Spleen (tissue), 11 donors: ENCODE results near the gene HACD1. TPM values are rescaled to one million over a fixed set of nuclear protein-coding genes. Genes with fewer than 3 reads are reported as not detected.

Source experiments
- DNase-seq: peaks from one replicate; pipeline ENCODE4 v3.0.0-alpha.2; 2020
- H3K27ac ChIP-seq, 8 donors: fragments of 200-600 bp; sonication (generic) in 7 of 8; 1 replicate in 4 of 8; 2 replicates in 4 of 8; pipeline versions ENCODE4 v1.5.0 to v1.8.0; 2016 to 2021; ENCODE audit warnings: inconsistent platforms in 4 of 8, mild to moderate bottlenecking in 4 of 8, moderate library complexity in 1 of 8
- H3K27me3 ChIP-seq, 7 donors: fragments of 200-600 bp; sonication (generic) in 6 of 7; replicated peaks in 1 of 7; 1 replicate in 4 of 7; 2 replicates in 3 of 7; pipeline versions ENCODE4 v1.5.0 to v1.8.0; 2016 to 2021; ENCODE audit warnings: inconsistent platforms in 3 of 7, mild to moderate bottlenecking in 1 of 7
- H3K36me3 ChIP-seq, 6 donors: fragments of 200-600 bp; sonication (generic) in 5 of 6; 1 replicate in 4 of 6; 2 replicates in 2 of 6; pipeline versions ENCODE4 v1.5.0 to v1.8.0; 2016 to 2021; ENCODE audit warnings: inconsistent platforms in 2 of 6
- H3K4me1 ChIP-seq, 6 donors: fragments of 200-600 bp; sonication (generic) in 5 of 6; 1 replicate in 3 of 6; 2 replicates in 3 of 6; pipeline versions ENCODE4 v1.5.0 to v1.8.0; 2016 to 2021; ENCODE audit warnings: inconsistent platforms in 3 of 6
- H3K4me3 ChIP-seq, 8 donors: fragments of 200-600 bp; sonication (generic) in 7 of 8; 1 replicate in 4 of 8; 2 replicates in 4 of 8; pipeline versions ENCODE4 v1.5.0 to v1.8.0; 2016 to 2021; ENCODE audit warnings: inconsistent platforms in 4 of 8, mild to moderate bottlenecking in 4 of 8, moderate library complexity in 2 of 8
- H3K9me3 ChIP-seq, 8 donors: fragments of 200-600 bp; sonication (generic) in 7 of 8; 1 replicate in 4 of 8; 2 replicates in 4 of 8; pipeline versions ENCODE4 v1.5.0 to v1.8.0; 2016 to 2021; ENCODE audit warnings: inconsistent platforms in 4 of 8
- POLR2A ChIP-seq, 3 donors: fragments of 450-650 bp; IDR thresholded peaks; one replicate each; pipeline ENCODE4 v1.5.1; 2017; ENCODE audit warnings: antibody characterized with exemption in 3 of 3, mild to moderate bottlenecking in 1 of 3
- POLR2AphosphoS5 ChIP-seq, 3 donors: sonication (generic); formaldehyde crosslinking; IDR thresholded peaks; one replicate each; pipeline ENCODE4 v1.5.1; 2017; ENCODE audit warnings: antibody characterized with exemption in 3 of 3
- WGBS, 5 donors: extraction: QIAGEN DNeasy Blood & Tissue Kit in 3 of 5; methylation state at CpG; one replicate each; pipeline versions ENCODE4 v1.1.5 to v1.1.7; 2013 to 2018; 5-methylcytosine and 5-hydroxymethylcytosine counted together
- intact Hi-C: fragments of 100-400 bp; cut with DNase I; formaldehyde crosslinking; loops from one replicate; pipeline ENCODE4 v1.15.0; 2023; ENCODE audit warnings: low total_unique reads
- polyA plus RNA-seq, 3 donors: library from polyadenylated mRNA; stranded (reverse); fragments of 200-250 nt; gene quantifications; one replicate each; pipeline ENCODE4 v1.2.1, GENCODE V29; 2013
- total RNA-seq, 7 donors: library from RNA; depleted of rRNA in 3 of 7; stranded (reverse); fragments of >200 nt in 3 of 7; fragmentation: NEBNext Ultra II Directional in 4 of 7; extraction: Animal tissue kit (Norgen Biotek cat#: 25700) in 4 of 7; gene quantifications; one replicate each; pipeline versions ENCODE4 v1.1.0 to v1.2.1, GENCODE V29; 2016 to 2021
- TF ChIP-seq, protein P1 (sequence below), 11 experiments: fragments of 200-600 bp in 7 of 11; fragments of 450-650 bp in 4 of 11; sonication (generic) in 4 of 11; IDR thresholded peaks in 8 of 11; conservative IDR thresholded peaks in 3 of 11; 1 replicate in 7 of 11; 2 replicates in 4 of 11; pipeline versions ENCODE4 v1.4.0 to v1.8.0; 2016 to 2021; ENCODE audit warnings: antibody characterized with exemption in 11 of 11, inconsistent platforms in 4 of 11, mild to moderate bottlenecking in 1 of 11
- donor health status: healthy with polysubstance abuse.
- donor health status: DM: no; HTN: no; CAD: no; lungs with moderate emphysema.
- donor health status: DM: no; HTN: no; CAD: no.
- donor health status: Bipolar disorder and iron deficiency.
- donor health status: healthy.
- donor health status: DM: no; HTN: no; CAD: no.
- donor health status: DM: yes; HTN: yes; CAD: no.

The HACD1 gene
- total and polyA plus RNA-seq, 10 donors: 2.8 to 4.9 (median 3.5) TPM

DNA sequence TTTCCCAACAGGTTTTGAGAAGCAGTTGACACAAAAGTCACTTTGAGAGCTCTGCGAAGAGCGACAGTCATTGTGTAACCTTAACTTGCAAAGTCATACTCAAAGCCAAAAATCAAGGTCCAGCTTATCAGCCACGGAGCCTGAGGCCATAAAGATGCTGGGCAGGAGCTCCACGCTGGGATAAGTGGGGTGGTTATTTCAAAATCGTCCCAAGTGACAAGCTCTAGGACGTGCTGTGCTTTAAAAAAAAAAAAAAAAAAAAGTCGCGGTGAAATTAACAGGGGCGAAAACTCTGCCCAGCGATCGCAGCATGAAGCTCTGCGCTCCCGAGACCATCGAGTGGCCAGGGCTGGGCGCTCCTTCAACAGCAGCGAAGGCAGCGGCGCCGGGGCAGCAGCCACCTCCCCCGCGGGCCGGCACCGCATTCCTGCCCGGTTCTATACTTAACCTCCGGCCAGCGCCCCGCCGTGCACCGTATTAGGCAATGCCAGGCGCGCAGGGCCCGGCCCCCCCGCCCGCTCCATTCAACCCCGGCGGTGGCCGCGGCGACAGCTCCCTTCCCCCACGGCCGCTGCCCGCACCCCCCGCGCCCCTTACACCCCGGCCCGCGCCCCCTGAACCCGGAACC is 657 bp downstream of the HACD1 start:
- H3K36me3 ChIP-seq: no peaks in the 10 kb centered on the region
- peak overlapping the region in 5 of 8 donors; percentile 26 to 77 (median 69) for H3K27ac ChIP-seq
- DNase-seq: peak; percentile 87
- H3K27me3 ChIP-seq: peaks cover 0 to 49% (median 2%) of the 10 kb centered on the region in 7 donors
- peaks cover 4 to 22% (median 13%) of the 10 kb centered on the region in 6 donors for H3K4me1 ChIP-seq
- no peak for TF ChIP-seq POLR2AphosphoS5 (IDR thresholded peaks at IDR 0.05)
- TF ChIP-seq, protein P1, sequence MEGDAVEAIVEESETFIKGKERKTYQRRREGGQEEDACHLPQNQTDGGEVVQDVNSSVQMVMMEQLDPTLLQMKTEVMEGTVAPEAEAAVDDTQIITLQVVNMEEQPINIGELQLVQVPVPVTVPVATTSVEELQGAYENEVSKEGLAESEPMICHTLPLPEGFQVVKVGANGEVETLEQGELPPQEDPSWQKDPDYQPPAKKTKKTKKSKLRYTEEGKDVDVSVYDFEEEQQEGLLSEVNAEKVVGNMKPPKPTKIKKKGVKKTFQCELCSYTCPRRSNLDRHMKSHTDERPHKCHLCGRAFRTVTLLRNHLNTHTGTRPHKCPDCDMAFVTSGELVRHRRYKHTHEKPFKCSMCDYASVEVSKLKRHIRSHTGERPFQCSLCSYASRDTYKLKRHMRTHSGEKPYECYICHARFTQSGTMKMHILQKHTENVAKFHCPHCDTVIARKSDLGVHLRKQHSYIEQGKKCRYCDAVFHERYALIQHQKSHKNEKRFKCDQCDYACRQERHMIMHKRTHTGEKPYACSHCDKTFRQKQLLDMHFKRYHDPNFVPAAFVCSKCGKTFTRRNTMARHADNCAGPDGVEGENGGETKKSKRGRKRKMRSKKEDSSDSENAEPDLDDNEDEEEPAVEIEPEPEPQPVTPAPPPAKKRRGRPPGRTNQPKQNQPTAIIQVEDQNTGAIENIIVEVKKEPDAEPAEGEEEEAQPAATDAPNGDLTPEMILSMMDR (IDR thresholded peaks at IDR 0.05 in 8 of 11, conservative IDR thresholded peaks at IDR 0.05 in 3 of 11): no peak
- no peak for TF ChIP-seq POLR2A (IDR thresholded peaks at IDR 0.05)
- peak overlapping the region; percentile 82 to 98 (median 90) for H3K4me3 ChIP-seq
- 3 to 4% (median 4%) methylated on average over 27 to 48 of the region's 48 CpGs for WGBS, 5 donors
- intact Hi-C loops: no loop called here
- H3K9me3 ChIP-seq: no peaks in the 10 kb centered on the region

DNA sequence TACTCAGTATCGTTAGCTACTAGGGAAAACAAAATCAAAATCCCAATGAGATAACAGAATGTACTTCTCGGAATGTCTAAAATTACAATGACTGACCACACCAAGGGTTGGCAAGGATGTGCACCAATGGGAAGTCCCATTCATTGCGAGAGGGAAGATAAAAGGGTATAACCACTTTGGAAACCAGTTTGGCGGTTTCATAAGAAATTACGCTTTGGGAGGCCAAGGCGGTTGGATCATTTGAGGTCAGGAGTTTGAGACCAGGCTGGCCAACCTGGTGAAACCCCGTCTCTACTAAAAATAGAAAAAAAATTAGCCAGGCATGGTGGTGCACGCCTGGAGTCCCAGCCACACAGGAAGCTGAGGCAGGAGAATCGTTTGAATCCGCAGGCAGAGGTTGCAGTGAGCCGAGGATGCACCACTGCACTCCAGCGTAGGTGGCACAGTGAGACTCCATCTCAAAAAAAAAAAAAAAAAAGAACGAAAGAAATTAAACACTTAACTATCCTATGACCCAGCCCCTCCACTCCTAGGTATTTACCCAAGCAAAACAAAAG is 7.6 kb downstream of the HACD1 start:
- Histone ChIP-seq H3K36me3 (no peaks in the 10 kb centered on the region), H3K4me3 (no peak overlapping the region), H3K27me3 (no peaks in the 10 kb centered on the region), H3K27ac (no peak overlapping the region), H3K4me1 (peaks cover 0 to 5% (median 0%) of the 10 kb centered on the region in 6 donors), H3K9me3 (no peaks in the 10 kb centered on the region)
- 81 to 92% (median 85%) methylated on average over 13 of the region's 13 CpGs for WGBS, 5 donors
- no peak for DNase-seq
- TF ChIP-seq POLR2AphosphoS5 (IDR thresholded peaks at IDR 0.05) (no peak), POLR2A (IDR thresholded peaks at IDR 0.05) (no peak)
- TF ChIP-seq, protein P1 (IDR thresholded peaks at IDR 0.05 in 8 of 11, conservative IDR thresholded peaks at IDR 0.05 in 3 of 11): no peak
- intact Hi-C loops: loop anchor here (5.0 to 10.0 kb wide), 3 partner anchors 133 to 605 kb away; no protein-coding TSS in a partner anchor

DNA sequence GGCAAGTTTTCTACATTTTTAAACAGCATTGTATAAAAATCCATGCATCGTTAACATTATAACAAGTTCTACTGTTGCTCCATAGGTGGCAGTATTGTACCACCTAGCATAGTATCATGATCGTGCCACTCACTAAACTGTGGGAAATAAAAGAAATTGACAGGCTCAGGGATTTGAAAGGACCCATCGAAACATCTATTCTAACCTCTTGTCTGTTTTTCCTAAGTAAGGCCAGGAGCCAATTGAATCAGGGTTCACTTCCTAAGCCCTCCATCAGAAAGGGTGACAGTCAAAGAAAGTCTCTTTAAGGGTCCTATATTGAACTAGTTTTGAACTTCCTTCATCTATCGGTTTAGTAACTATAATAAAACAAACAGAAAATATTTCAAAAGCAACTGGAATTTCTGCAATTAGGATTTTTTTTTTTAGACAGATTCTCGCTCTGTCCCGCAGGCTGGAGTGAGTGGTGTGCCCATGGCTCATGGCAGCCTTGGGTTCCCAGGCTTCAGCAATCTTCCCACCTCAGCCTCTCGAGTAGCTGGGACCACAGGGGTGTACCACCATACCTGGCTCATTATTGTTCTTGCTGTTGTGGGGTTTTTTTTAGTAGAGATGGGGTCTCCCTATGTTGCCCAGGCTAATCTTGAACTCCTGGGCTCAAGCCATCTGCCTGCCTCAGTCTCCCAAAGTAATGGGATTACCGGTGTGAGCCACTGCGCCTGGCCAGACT is 9.4 kb downstream of the HACD1 start:
- Histone ChIP-seq H3K4me1 (peaks cover 0 to 5% (median 0%) of the 10 kb centered on the region in 6 donors), H3K4me3 (no peak overlapping the region), H3K27ac (no peak overlapping the region), H3K9me3 (no peaks in the 10 kb centered on the region), H3K36me3 (no peaks in the 10 kb centered on the region), H3K27me3 (no peaks in the 10 kb centered on the region)
- TF ChIP-seq POLR2A (IDR thresholded peaks at IDR 0.05) (no peak), POLR2AphosphoS5 (IDR thresholded peaks at IDR 0.05) (no peak)
- TF ChIP-seq, protein P1 (IDR thresholded peaks at IDR 0.05 in 8 of 11, conservative IDR thresholded peaks at IDR 0.05 in 3 of 11): peak; percentile 60 to 83 (median 76)
- no peak for DNase-seq
- intact Hi-C loops: loop anchor here (5.0 to 10.0 kb wide), 3 partner anchors 135 to 607 kb away; no protein-coding TSS in a partner anchor
- WGBS, 5 donors: 56 to 63% (median 59%) methylated on average over 9 of the region's 9 CpGs

DNA sequence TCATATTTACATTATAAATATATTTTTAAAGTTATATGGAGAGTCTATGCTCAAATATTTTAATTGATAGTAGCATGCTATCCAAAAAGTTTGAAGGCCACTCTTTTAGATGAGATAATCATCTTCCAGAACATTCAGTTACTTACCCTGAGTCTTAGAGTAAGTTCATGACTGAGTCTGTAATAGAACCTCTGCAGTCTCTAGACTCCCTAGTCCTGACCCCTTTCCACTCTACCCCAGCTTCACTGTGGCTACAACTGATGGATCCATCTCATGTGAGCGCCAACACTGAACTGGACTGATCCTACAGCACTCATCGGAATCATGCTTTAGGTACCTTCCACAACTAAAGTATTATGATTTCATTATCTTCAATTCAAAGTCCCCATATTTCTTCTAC is 10.1 kb downstream of the HACD1 start:
- H3K36me3 ChIP-seq: no peaks in the 10 kb centered on the region
- no peak overlapping the region for H3K4me3 ChIP-seq
- H3K27me3 ChIP-seq: no peaks in the 10 kb centered on the region
- WGBS, 5 donors: 58 to 74% (median 67%) methylated on average over 2 of the region's 2 CpGs
- TF ChIP-seq POLR2AphosphoS5 (IDR thresholded peaks at IDR 0.05) (no peak), POLR2A (IDR thresholded peaks at IDR 0.05) (no peak)
- TF ChIP-seq, protein P1 (IDR thresholded peaks at IDR 0.05 in 8 of 11, conservative IDR thresholded peaks at IDR 0.05 in 3 of 11): no peak
- DNase-seq: no peak
- H3K9me3 ChIP-seq: no peaks in the 10 kb centered on the region
- H3K4me1 ChIP-seq: peaks cover 0 to 5% (median 0%) of the 10 kb centered on the region in 6 donors
- H3K27ac ChIP-seq: no peak overlapping the region
- intact Hi-C loops: loop anchor here (5.0 to 10.0 kb wide), 3 partner anchors 135 to 608 kb away; no protein-coding TSS in a partner anchor
